Activated CD4-positive, alpha-beta memory T cell treated with anti-CD3 and anti-CD28 coated beads, Interleukin-2, amount 10 ng/mL, durations not matched to agents 7 days and 5 days (primary cell): ENCODE data around the gene HOXC9. TPM values are rescaled to one million over a fixed set of nuclear protein-coding genes. Genes with fewer than 3 reads are reported as not detected.
A peak's percentile ranks its signal among the peaks of the same experiment; 100 is the strongest.

Experiments used
- CTCF ChIA-PET: fragments of 350-600 bp; sonication (Branson Sonifier 250); formaldehyde crosslinking; loops from one replicate; lab custom pipeline; 2021; ENCODE audit warnings: antibody characterized with exemption, inconsistent platforms; lab: Charles Lee
- POLR2A ChIA-PET: fragments of 350-600 bp; sonication (Branson Sonifier 250); formaldehyde crosslinking; loops from one replicate; lab custom pipeline; 2021; ENCODE audit warnings: antibody characterized with exemption; lab: Charles Lee
- DNase-seq: peaks from one replicate; pipeline ENCODE4 v3.0.0-alpha.2; 2020
- H3K27ac Mint-ChIP-seq: one replicate; pipeline ENCODE4 v1.8.0; 2021; ENCODE audit warnings: mild to moderate bottlenecking, mixed read lengths
- H3K27me3 Mint-ChIP-seq: one replicate; pipeline ENCODE4 v1.8.0; 2021; ENCODE audit warnings: mixed read lengths
- H3K36me3 Mint-ChIP-seq: one replicate; pipeline ENCODE4 v1.8.0; 2021; ENCODE audit warnings: low read depth, mixed read lengths
- H3K4me1 Mint-ChIP-seq: one replicate; pipeline ENCODE4 v1.8.0; 2021; ENCODE audit warnings: mixed read lengths
- H3K4me3 Mint-ChIP-seq: one replicate; pipeline ENCODE4 v1.8.0; 2021; ENCODE audit warnings: mild to moderate bottlenecking, mixed read lengths
- H3K9me3 Mint-ChIP-seq: one replicate; pipeline ENCODE4 v1.8.0; 2021; ENCODE audit warnings: mixed read lengths
- total RNA-seq, 2 experiments: library from RNA; stranded (reverse); gene quantifications; one replicate each; pipeline ENCODE4 v1.2.3, GENCODE V29; 2021

Gene HOXC9
- total RNA-seq, 2 experiments from 2014 or later, result not detected

- H3K9me3 Mint-ChIP-seq, result no peaks in the 10 kb centered on the region
- peak overlapping the region; percentile 62 for H3K4me3 Mint-ChIP-seq
- peaks cover 96% of the 10 kb centered on the region for H3K27me3 Mint-ChIP-seq
- CTCF ChIA-PET, result interaction anchor here (1.0 to 2.5 kb wide), 2 partner anchors 9 to 195 kb away, joined by 3 to 6 read pairs; no protein-coding TSS in a partner anchor
- POLR2A ChIA-PET, result interaction anchor here (1.5 kb wide), 1 partner anchor 12 kb away, joined by 3 read pairs; the partner anchor contains the start of gene HOXC10
- peaks cover 26% of the 10 kb centered on the region for H3K4me1 Mint-ChIP-seq
- DNase-seq, result no peak
- no peaks in the 10 kb centered on the region for H3K36me3 Mint-ChIP-seq
- H3K27ac Mint-ChIP-seq, result no peak overlapping the region
Observed at GRCh38 chr12:53996240-53997203, 3.4 kb upstream of the HOXC9 start.

- DNase-seq, result no peak
- H3K27ac Mint-ChIP-seq, result no peak overlapping the region
- H3K4me3 Mint-ChIP-seq, result no peak overlapping the region
- no peaks in the 10 kb centered on the region for H3K36me3 Mint-ChIP-seq
- H3K4me1 Mint-ChIP-seq, result peaks cover 27% of the 10 kb centered on the region
- CTCF ChIA-PET, result interaction anchor here (0.9 to 2.5 kb wide), 3 partner anchors 35 to 295 kb away, joined by 3 to 7 read pairs (median 6); partner anchors contain the start of gene HOXC5
- H3K27me3 Mint-ChIP-seq, result peaks cover 96% of the 10 kb centered on the region
- H3K9me3 Mint-ChIP-seq, result no peaks in the 10 kb centered on the region
- POLR2A ChIA-PET, result interaction anchor here (0.7 to 1.5 kb wide), 2 partner anchors 10 to 12 kb away, joined by 3 read pairs; partner anchors contain the start of gene HOXC10
Observed at GRCh38 chr12:53997204-53998109, 2.5 kb upstream of the HOXC9 start.

GRCh38 chr12:53998110-53998899, 1.7 kb upstream of the HOXC9 start:
- peaks cover 95% of the 10 kb centered on the region for H3K27me3 Mint-ChIP-seq
- no peaks in the 10 kb centered on the region for H3K9me3 Mint-ChIP-seq
- no peak overlapping the region for H3K4me3 Mint-ChIP-seq
- ChIA-PET CTCF (interaction anchor here (0.9 to 2.5 kb wide), 4 partner anchors 13 to 296 kb away, joined by 3 to 7 read pairs (median 4); partner anchors contain the start of genes HOXC10 and HOXC5), POLR2A (interaction anchor here (0.7 kb wide), 1 partner anchor 10 kb away, joined by 3 read pairs; no protein-coding TSS in a partner anchor)
- no peaks in the 10 kb centered on the region for H3K36me3 Mint-ChIP-seq
- DNase-seq, result no peak
- peaks cover 28% of the 10 kb centered on the region for H3K4me1 Mint-ChIP-seq
- no peak overlapping the region for H3K27ac Mint-ChIP-seq

- ChIA-PET CTCF (interaction anchor here (1.0 to 2.5 kb wide), 3 partner anchors 14 to 297 kb away, joined by 3 to 6 read pairs (median 3); partner anchors contain the start of gene HOXC10), POLR2A (interaction anchor here (0.9 to 1.1 kb wide), 2 partner anchors 32 to 202 kb away, joined by 3 read pairs; no protein-coding TSS in a partner anchor)
- Mint-ChIP-seq H3K27ac (no peak overlapping the region), H3K36me3 (no peaks in the 10 kb centered on the region), H3K4me1 (peaks cover 28% of the 10 kb centered on the region), H3K9me3 (no peaks in the 10 kb centered on the region), H3K4me3 (no peak overlapping the region), H3K27me3 (peaks cover 95% of the 10 kb centered on the region)
- DNase-seq, result no peak
Observed at GRCh38 chr12:53998900-53999236, 1.1 kb upstream of the HOXC9 start.

GRCh38 chr12:53999559-54000115, 324 bp upstream of the HOXC9 start:
- H3K9me3 Mint-ChIP-seq, result no peaks in the 10 kb centered on the region
- ChIA-PET CTCF (interaction anchor here (0.9 to 1.5 kb wide), 4 partner anchors 15 to 215 kb away, joined by 3 to 7 read pairs (median 4); partner anchors contain the start of gene HOXC10), POLR2A (interaction anchor here (0.9 to 1.3 kb wide), 4 partner anchors 12 to 281 kb away, joined by 3 to 5 read pairs (median 3); partner anchors contain the start of gene CBX5)
- no peaks in the 10 kb centered on the region for H3K36me3 Mint-ChIP-seq
- no peak overlapping the region for H3K27ac Mint-ChIP-seq
- peaks cover 26% of the 10 kb centered on the region for H3K4me1 Mint-ChIP-seq
- DNase-seq, result no peak
- H3K4me3 Mint-ChIP-seq, result no peak overlapping the region
- H3K27me3 Mint-ChIP-seq, result peaks cover 95% of the 10 kb centered on the region

GRCh38 chr12:54001283-54002187, 1.6 kb downstream of the HOXC9 start:
- Mint-ChIP-seq H3K4me1 (peaks cover 21% of the 10 kb centered on the region), H3K4me3 (no peak overlapping the region), H3K27ac (no peak overlapping the region), H3K27me3 (peaks cover 97% of the 10 kb centered on the region), H3K36me3 (no peaks in the 10 kb centered on the region), H3K9me3 (no peaks in the 10 kb centered on the region)
- ChIA-PET CTCF (interaction anchor here (1.5 kb wide), 1 partner anchor 17 kb away, joined by 7 read pairs; the partner anchor contains the start of gene HOXC10), POLR2A (interaction anchor here (1.3 kb wide), 1 partner anchor 14 kb away, joined by 5 read pairs; no protein-coding TSS in a partner anchor)
- no peak for DNase-seq

GRCh38 chr12:54002278-54002914, 2.4 kb downstream of the HOXC9 start:
- Mint-ChIP-seq H3K4me1 (peaks cover 24% of the 10 kb centered on the region), H3K4me3 (no peak overlapping the region), H3K36me3 (no peaks in the 10 kb centered on the region), H3K27ac (no peak overlapping the region), H3K9me3 (no peaks in the 10 kb centered on the region), H3K27me3 (peaks cover 97% of the 10 kb centered on the region)
- DNase-seq, result no peak
- POLR2A ChIA-PET, result no interaction called here
- CTCF ChIA-PET, result interaction anchor here (0.9 to 1.2 kb wide), 2 partner anchors 26 to 30 kb away, joined by 3 to 5 read pairs; no protein-coding TSS in a partner anchor

GRCh38 chr12:54002915-54003389, 3.0 kb downstream of the HOXC9 start:
- DNase-seq, result no peak
- ChIA-PET POLR2A (no interaction called here), CTCF (interaction anchor here (0.9 to 7.0 kb wide), 3 partner anchors 27 to 189 kb away, joined by 3 to 74 read pairs (median 5); partner anchors contain the start of gene SMUG1)
- H3K4me1 Mint-ChIP-seq, result peaks cover 21% of the 10 kb centered on the region
- H3K9me3 Mint-ChIP-seq, result no peaks in the 10 kb centered on the region
- H3K27ac Mint-ChIP-seq, result no peak overlapping the region
- no peak overlapping the region for H3K4me3 Mint-ChIP-seq
- H3K36me3 Mint-ChIP-seq, result no peaks in the 10 kb centered on the region
- H3K27me3 Mint-ChIP-seq, result peaks cover 97% of the 10 kb centered on the region

GRCh38 chr12:54003625-54004024, 3.7 kb downstream of the HOXC9 start:
- H3K27ac Mint-ChIP-seq, result no peak overlapping the region

More at GRCh38 chr12:54003625-54004024, 3.7 kb downstream of the HOXC9 start:
- Mint-ChIP-seq H3K27me3 (peaks cover 96% of the 10 kb centered on the region), H3K4me3 (no peak overlapping the region), H3K9me3 (no peaks in the 10 kb centered on the region), H3K4me1 (peaks cover 21% of the 10 kb centered on the region), H3K36me3 (no peaks in the 10 kb centered on the region)
- CTCF ChIA-PET, result interaction anchor here (0.9 to 7.0 kb wide), 5 partner anchors 14 to 212 kb away, joined by 4 to 74 read pairs (median 5); partner anchors contain the start of gene SMUG1
- POLR2A ChIA-PET, result no interaction called here
- no peak for DNase-seq
